Subcutaneous adipose tissue (tissue), 4 donors: ENCODE results near the gene SLC6A9. TPM values are rescaled to one million over a fixed set of nuclear protein-coding genes. Genes with fewer than 3 reads are reported as not detected.

Source experiments
- total RNA-seq, 4 donors: library from RNA; depleted of rRNA; stranded (reverse); fragments of >200 nt; gene quantifications; one replicate each; pipeline ENCODE4 v1.1.0, GENCODE V29; 2016
- TF ChIP-seq, protein P1 (sequence below): fragments of 450-650 bp; IDR thresholded peaks from one replicate; pipeline ENCODE4 v1.5.1; 2016; ENCODE audit warnings: low read depth, mild to moderate bottlenecking, control low read depth, antibody characterized with exemption, moderate library complexity

Gene SLC6A9
- total RNA-seq, 4 donors from 2014 or later: 0.22 to 0.94 (median 0.34) TPM; not detected in 1

DNA sequence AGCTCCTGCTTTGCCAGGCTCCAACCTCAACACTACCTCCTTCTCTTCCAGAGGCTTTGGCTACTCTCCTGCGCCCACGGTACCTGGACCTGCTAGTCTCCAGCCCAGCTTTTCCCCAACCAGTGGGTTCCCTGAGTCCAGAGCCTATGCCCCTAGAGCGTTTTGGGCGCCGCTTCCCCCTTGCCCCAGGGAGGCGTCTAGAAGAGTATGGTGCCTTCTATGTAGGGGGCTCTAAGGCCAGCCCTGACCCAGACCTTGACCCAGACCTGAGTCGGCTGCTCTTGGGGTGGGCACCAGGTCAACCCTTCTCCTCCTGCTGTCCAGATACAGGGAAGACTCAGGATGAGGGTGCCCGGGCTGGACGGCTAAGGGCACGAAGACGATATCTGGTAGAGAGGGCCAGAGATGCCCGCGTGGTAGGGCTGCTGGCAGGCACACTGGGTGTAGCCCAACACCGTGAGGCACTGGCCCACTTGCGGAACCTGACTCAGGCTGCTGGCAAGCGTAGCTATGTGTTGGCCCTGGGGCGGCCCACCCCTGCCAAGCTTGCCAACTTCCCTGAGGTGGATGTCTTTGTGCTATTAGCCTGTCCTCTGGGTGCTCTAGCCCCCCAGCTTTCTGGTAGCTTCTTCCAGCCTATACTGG is 59.8 kb downstream of the SLC6A9 start:
- TF ChIP-seq, protein P1, sequence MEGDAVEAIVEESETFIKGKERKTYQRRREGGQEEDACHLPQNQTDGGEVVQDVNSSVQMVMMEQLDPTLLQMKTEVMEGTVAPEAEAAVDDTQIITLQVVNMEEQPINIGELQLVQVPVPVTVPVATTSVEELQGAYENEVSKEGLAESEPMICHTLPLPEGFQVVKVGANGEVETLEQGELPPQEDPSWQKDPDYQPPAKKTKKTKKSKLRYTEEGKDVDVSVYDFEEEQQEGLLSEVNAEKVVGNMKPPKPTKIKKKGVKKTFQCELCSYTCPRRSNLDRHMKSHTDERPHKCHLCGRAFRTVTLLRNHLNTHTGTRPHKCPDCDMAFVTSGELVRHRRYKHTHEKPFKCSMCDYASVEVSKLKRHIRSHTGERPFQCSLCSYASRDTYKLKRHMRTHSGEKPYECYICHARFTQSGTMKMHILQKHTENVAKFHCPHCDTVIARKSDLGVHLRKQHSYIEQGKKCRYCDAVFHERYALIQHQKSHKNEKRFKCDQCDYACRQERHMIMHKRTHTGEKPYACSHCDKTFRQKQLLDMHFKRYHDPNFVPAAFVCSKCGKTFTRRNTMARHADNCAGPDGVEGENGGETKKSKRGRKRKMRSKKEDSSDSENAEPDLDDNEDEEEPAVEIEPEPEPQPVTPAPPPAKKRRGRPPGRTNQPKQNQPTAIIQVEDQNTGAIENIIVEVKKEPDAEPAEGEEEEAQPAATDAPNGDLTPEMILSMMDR: no peak

DNA sequence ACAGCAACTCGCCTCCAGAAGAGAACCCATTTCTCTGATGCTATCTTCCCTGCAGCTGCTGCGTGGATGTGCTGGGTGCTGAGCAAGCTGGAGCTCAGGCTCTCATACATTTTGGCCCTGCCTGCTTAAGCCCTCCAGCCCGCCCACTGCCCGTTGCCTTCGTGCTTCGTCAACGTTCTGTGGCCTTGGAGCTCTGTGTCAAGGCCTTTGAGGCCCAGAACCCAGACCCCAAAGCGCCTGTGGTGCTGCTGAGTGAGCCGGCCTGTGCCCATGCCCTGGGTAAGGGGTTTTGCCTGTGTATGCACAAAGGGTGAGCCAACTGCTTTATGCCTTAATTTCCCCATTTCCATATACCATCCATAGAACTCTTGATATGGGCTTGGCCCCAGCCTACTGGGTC is 60.4 kb downstream of the SLC6A9 start:
- TF ChIP-seq, protein P1: no peak

DNA sequence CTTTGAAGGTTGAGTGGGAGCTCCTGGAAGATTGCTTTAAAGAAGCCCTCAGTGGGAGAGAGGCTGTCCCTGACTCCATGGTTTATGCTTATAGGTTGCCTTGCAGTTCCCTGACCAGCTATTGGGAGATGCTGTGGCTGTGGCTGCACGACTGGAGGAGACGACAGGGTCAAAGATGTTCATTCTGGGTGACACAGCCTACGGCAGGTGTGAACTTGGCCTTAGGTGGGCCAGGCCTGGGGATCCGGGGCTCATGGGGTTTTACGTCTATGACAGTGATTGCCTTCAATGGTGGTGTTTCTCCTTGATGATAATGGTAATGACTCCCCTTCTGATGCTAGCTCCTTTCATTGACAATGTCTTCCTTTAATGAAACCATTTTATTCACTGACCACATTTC is 60.8 kb downstream of the SLC6A9 start:
- TF ChIP-seq, protein P1: no peak

DNA sequence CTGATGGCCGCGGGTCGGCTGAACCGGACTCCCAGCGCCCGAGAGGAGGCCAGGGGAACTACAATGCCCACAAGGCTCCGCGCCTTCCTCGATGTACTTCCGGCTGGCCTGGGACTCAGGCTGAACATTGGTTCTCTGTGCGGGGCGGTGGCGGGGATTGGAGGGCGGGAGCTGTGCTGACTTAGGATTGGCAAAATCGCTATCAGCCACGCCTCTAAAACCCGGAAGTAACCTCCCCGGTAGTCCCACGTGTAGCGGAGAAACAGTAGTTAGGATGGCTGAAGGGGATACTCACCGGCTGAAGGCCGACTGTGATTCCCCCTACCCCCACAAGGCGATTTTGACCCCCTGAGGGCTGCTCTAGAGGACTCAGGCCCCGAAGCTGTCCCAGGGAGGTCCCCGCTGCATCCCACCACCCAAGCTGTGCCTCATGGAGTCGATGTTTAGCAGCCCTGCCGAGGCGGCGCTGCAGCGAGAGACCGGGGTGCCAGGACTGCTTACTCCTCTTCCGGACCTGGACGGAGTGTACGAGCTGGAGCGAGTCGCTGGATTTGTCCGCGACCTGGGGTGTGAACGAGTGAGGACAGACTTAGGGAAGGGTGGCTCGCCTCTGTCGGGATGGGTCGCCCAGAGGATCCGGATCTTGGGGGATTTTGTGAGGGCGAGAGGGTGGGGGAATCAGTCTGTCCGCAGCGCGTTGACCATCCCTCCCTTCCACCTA is 61.4 kb downstream of the SLC6A9 start, which contains the start of gene DPH2:
DPH2 (plus strand) TSS at position 265 of the 721 bp plus-strand sequence; CDS start at position 431, 166 bp downstream.
- TF ChIP-seq, protein P1: no peak

DNA sequence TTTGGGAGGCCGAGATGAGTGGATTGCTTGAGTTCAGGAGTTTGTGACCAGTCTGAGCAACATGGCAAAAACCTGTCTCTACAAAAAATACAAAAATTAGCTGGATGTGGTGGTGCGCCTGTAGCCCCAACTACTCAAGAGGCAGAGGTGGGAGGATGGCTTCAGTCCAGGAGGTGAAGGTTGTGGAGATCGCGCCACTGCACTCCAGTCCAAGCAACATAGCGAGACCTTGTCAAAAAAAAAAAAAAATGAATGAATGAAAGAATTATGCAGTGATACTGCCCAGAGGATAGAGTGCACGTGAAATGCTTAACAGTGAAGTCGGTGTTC is 61.9 kb downstream of the SLC6A9 start:
- TF ChIP-seq, protein P1: no peak

DNA sequence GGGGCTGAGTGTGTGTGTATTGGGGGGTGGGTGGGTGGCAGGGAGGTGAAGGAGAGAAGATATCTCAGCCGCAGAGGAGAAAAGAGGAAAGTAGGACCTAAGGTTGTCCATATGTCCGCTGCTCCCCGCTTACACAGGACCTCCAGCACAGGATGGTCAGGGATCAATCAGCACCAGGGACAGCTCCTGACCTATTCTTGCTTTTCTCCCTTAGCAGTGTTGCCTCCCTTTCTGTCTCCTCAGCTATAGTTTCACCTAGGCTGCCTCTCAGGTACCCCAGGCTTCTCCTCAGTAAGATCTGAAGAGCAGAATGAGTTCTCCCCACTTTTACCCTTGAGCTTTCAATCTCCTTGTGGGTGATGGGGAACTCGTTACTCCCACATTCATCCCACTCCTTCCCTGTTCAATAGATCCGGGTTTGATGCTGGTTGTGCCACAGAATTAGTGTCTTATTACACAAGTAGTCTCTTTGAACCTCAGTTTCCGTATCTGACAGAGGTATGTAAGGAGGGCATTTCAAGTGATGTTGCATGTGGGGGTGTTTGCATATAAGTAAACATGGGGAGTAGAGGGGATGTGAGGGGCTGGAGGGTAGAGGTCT is 62.8 kb downstream of the SLC6A9 start:
- TF ChIP-seq, protein P1: no peak

DNA sequence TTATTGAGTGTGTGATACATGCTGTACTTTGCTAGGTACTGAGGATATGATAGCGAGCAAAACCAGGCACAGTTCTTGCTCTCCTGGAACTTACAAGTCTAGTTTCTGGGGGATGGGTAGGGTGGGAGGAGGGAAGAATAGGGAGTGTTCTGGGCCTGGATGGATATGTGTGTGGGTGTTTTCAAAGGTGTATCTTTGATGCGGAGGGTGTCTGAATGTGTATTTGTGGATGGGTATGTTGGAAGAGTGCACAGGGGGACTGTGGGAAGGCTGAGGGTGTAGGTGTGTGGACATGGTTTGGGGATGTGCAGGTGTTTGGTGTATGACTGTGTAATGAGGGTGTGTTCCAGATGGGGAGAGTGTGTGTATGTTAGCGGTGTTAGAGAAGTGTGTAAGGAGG is 65.9 kb downstream of the SLC6A9 start:
- TF ChIP-seq, protein P1: no peak
